HG03066 (cell line): ENCODE data around the gene RIPOR3.
"Not testable (repeated sequence)": the region's sequence is repeated elsewhere in the genome, so short reads cannot be mapped to it uniquely, and the experiment has no call there.

Source experiments
- ATAC-seq: cut with Tn5 transposase; IDR thresholded peaks from one replicate; pipeline ENCODE4 v1.9.1; 2021; ENCODE audit warnings: low read depth; ENCODE audit not compliant: unreplicated experiment

RIPOR3 gene

GRCh38 chr20:50659975-50660670 lies 31.2 kb downstream of the RIPOR3 start:
- no peak for ATAC-seq

- no peak for ATAC-seq
Measured at GRCh38 chr20:50658804-50659380, 32.5 kb downstream of the RIPOR3 start.

- ATAC-seq, result no peak
Measured at GRCh38 chr20:50655311-50655880, 35.9 kb downstream of the RIPOR3 start.

- ATAC-seq, result no peak
Measured at GRCh38 chr20:50654904-50655303, 36.4 kb downstream of the RIPOR3 start.

- ATAC-seq, result no peak
Measured at GRCh38 chr20:50652702-50653294, 38.5 kb downstream of the RIPOR3 start.

- no peak for ATAC-seq
Measured at GRCh38 chr20:50651676-50652075, 39.7 kb downstream of the RIPOR3 start.

GRCh38 chr20:50649590-50649989 lies 41.8 kb downstream of the RIPOR3 start:
- no peak for ATAC-seq

GRCh38 chr20:50648651-50649050 lies 42.7 kb downstream of the RIPOR3 start:
- ATAC-seq, result no peak

- no peak for ATAC-seq
Measured at GRCh38 chr20:50646483-50646996, 44.8 kb downstream of the RIPOR3 start.

- ATAC-seq, result no peak
Measured at GRCh38 chr20:50645253-50646068, 45.9 kb downstream of the RIPOR3 start.

- no peak for ATAC-seq
Measured at GRCh38 chr20:50642288-50642803, 49.0 kb downstream of the RIPOR3 start.

GRCh38 chr20:50641625-50642287 lies 49.6 kb downstream of the RIPOR3 start:
- ATAC-seq, result not testable (repeated sequence)

- not testable (repeated sequence) for ATAC-seq
Measured at GRCh38 chr20:50639971-50640711, 51.2 kb downstream of the RIPOR3 start.

- ATAC-seq, result not testable (repeated sequence)
Measured at GRCh38 chr20:50638015-50638847, 53.1 kb downstream of the RIPOR3 start.

GRCh38 chr20:50636601-50637540 lies 54.5 kb downstream of the RIPOR3 start:
- ATAC-seq, result no peak

- ATAC-seq, result no peak
Measured at GRCh38 chr20:50635676-50636600, 55.4 kb downstream of the RIPOR3 start.
